Panc1 (cell line): ENCODE measurements around the gene RTF1. TPM values are rescaled to one million over a fixed set of nuclear protein-coding genes. Genes with fewer than 3 reads are reported as not detected.
"Not testable (repeated sequence)": the region's sequence is repeated elsewhere in the genome, so short reads cannot be mapped to it uniquely, and the experiment has no call there.

Source experiments
- ATAC-seq: fragments of 200-7000 bp; cut with Tn5 transposase; 2 replicates; pipeline ENCODE4 v1.9.1; 2020; ENCODE audit warnings: mild to moderate bottlenecking, moderate library complexity
- BruUV-seq: library from RNA; stranded (reverse); fragments of 400-500 nt; replicated peaks from 2 replicates; lab custom pipeline; 2021; lab: Mats Ljungman, UMichigan
- CTCF ChIA-PET: fragments of 300-600 bp; sonication (Branson Sonifier 250); formaldehyde crosslinking; loops from one replicate; lab custom pipeline; 2022; ENCODE audit warnings: antibody characterized with exemption; lab: Charles Lee
- POLR2A ChIA-PET: fragments of 300-600 bp; sonication (Branson Sonifier 250); formaldehyde crosslinking; loops from one replicate; lab custom pipeline; 2022; ENCODE audit warnings: antibody characterized with exemption; lab: Charles Lee
- DNase-seq: peaks from one replicate; pipeline ENCODE4 v3.0.0-alpha.2; 2010; ENCODE audit warnings: low read depth, low spot score
- H3K27ac ChIP-seq: 2 replicates; pipeline ENCODE4 v1.5.1; 2011; ENCODE audit warnings: mild to moderate bottlenecking, low read length, inconsistent platforms
- H3K27me3 ChIP-seq: fragments of 200-500 bp; sonication (Bioruptor generic); 2 replicates; pipeline ENCODE4 v1.6.0; 2014; ENCODE audit warnings: low read length, inconsistent platforms; ENCODE audit not compliant: control insufficient read depth, insufficient read depth
- H3K36me3 ChIP-seq: fragments of 200-500 bp; sonication (Bioruptor generic); 2 replicates; pipeline ENCODE4 v1.5.1; 2014; ENCODE audit warnings: inconsistent platforms, mild to moderate bottlenecking, low read length, moderate library complexity; ENCODE audit not compliant: control insufficient read depth, insufficient read depth
- H3K4me1 ChIP-seq: 2 replicates; pipeline ENCODE4 v1.5.1; 2011; ENCODE audit warnings: inconsistent platforms, mild to moderate bottlenecking, low read length, moderate library complexity; ENCODE audit not compliant: control insufficient read depth, insufficient read depth
- H3K4me3 ChIP-seq, 2 experiments: 2 replicates each; pipeline ENCODE4 v1.5.1; 2011 to 2012; ENCODE audit warnings: low read depth in 2 of 2, low read length in 2 of 2, mild to moderate bottlenecking in 2 of 2, inconsistent platforms in 1 of 2, moderate library complexity in 1 of 2
- H3K9me3 ChIP-seq: fragments of 200-500 bp; sonication (Bioruptor generic); 2 replicates; pipeline ENCODE4 v1.5.1; 2014; ENCODE audit warnings: low read depth, mild to moderate bottlenecking, inconsistent platforms, low read length, moderate library complexity; ENCODE audit not compliant: control insufficient read depth, insufficient read depth
- POLR2AphosphoS5 ChIP-seq: IDR thresholded peaks from 2 replicates; pipeline ENCODE4 v1.6.1; 2012; ENCODE audit warnings: mild to moderate bottlenecking, low read depth, low read length, moderate library complexity
- SIN3A ChIP-seq: IDR thresholded peaks from 2 replicates; pipeline ENCODE4 v1.6.1; 2012; ENCODE audit warnings: low read depth, mild to moderate bottlenecking, low read length, moderate library complexity, borderline replicate concordance; ENCODE audit not compliant: insufficient read depth
- TCF7L2 ChIP-seq: IDR thresholded peaks from 2 replicates; pipeline ENCODE4 v1.6.1; 2011; ENCODE audit warnings: mild to moderate bottlenecking, low read depth, low read length, inconsistent platforms
- in situ Hi-C: cut with HindIII; loops from 2 replicates; pipeline ENCODE4 v1.10.0; 2016; ENCODE audit warnings: low sequenced_read_pairs, low pct_unique_long_range_greater_than_20kb
- intact Hi-C: fragments of 100-400 bp; cut with micrococcal nuclease; formaldehyde crosslinking; loops from one replicate; pipeline ENCODE4 v1.10.0; 2022; ENCODE audit not compliant: unreplicated experiment
- total RNA-seq: library from RNA; stranded (reverse); gene quantifications from one replicate; pipeline ENCODE4 v1.2.1, GENCODE V29; 2021; ENCODE audit not compliant: unreplicated experiment
- TF ChIP-seq, protein P1 (sequence below): fragments of 450-650 bp; IDR thresholded peaks from 2 replicates; pipeline ENCODE4 v1.5.1; 2017; ENCODE audit warnings: mild to moderate bottlenecking
- TF ChIP-seq, protein P2 (sequence below), 2 experiments: IDR thresholded peaks; 2 replicates each; pipeline ENCODE4 v1.6.1; 2011 to 2012; ENCODE audit warnings: low read depth in 2 of 2, control low read depth in 1 of 2, low read length in 1 of 2, mild to moderate bottlenecking in 1 of 2, moderate library complexity in 1 of 2; ENCODE audit not compliant: insufficient read depth in 1 of 2

Gene RTF1
- total RNA-seq, 1 experiment from 2014 or later = 43.5 TPM

DNA sequence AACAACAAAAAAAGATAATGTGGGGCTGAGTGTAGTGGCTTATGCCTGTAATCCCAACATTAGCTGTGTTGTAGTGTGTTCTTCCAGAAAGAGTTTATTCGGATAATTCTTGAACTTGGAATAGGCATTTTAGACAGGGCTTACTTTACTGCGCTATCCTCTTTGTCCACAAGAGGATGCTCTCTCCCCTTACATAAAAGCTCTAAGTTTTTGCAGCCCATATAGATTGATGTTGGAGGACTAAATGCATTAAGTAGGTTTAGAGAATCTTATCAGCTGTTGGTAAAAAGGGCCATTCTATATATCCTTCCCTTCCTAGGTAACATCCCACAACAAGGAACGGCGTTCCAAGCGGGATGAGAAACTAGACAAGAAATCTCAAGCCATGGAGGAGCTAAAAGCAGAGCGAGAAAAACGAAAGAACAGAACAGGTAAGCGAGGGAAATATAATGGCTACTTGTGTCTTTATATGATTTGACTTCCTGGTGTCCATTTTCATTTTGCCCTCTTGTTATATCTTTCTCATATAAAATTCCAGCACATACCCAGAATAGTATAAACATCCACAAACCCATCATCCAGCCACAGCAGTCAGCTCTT is 49.0 kb downstream of the RTF1 start:
- intact Hi-C loops (no loop called here), in situ Hi-C loops (no loop called here)
- ChIA-PET POLR2A (interaction anchor here (0.6 kb wide), 2 partner anchors 96 to 163 kb away, joined by 6 to 13 read pairs; no protein-coding TSS in a partner anchor), CTCF (interaction anchor here (0.6 to 1.2 kb wide), 3 partner anchors 16 to 138 kb away, joined by 3 to 6 read pairs (median 3); no protein-coding TSS in a partner anchor)
- Histone ChIP-seq H3K36me3 (peaks cover 8% of the 10 kb centered on the region), H3K27ac (no peak overlapping the region), H3K4me3 (no peak overlapping the region), H3K27me3 (no peaks in the 10 kb centered on the region), H3K9me3 (no peaks in the 10 kb centered on the region), H3K4me1 (no peaks in the 10 kb centered on the region)
- ATAC-seq = peak; percentile 84
- peak; percentile 82 for DNase-seq
- no peak for TF ChIP-seq TCF7L2
- TF ChIP-seq SIN3A = no peak
- TF ChIP-seq POLR2AphosphoS5 = no peak
- TF ChIP-seq, protein P1, sequence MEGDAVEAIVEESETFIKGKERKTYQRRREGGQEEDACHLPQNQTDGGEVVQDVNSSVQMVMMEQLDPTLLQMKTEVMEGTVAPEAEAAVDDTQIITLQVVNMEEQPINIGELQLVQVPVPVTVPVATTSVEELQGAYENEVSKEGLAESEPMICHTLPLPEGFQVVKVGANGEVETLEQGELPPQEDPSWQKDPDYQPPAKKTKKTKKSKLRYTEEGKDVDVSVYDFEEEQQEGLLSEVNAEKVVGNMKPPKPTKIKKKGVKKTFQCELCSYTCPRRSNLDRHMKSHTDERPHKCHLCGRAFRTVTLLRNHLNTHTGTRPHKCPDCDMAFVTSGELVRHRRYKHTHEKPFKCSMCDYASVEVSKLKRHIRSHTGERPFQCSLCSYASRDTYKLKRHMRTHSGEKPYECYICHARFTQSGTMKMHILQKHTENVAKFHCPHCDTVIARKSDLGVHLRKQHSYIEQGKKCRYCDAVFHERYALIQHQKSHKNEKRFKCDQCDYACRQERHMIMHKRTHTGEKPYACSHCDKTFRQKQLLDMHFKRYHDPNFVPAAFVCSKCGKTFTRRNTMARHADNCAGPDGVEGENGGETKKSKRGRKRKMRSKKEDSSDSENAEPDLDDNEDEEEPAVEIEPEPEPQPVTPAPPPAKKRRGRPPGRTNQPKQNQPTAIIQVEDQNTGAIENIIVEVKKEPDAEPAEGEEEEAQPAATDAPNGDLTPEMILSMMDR = peak; percentile 93
- TF ChIP-seq, protein P2, sequence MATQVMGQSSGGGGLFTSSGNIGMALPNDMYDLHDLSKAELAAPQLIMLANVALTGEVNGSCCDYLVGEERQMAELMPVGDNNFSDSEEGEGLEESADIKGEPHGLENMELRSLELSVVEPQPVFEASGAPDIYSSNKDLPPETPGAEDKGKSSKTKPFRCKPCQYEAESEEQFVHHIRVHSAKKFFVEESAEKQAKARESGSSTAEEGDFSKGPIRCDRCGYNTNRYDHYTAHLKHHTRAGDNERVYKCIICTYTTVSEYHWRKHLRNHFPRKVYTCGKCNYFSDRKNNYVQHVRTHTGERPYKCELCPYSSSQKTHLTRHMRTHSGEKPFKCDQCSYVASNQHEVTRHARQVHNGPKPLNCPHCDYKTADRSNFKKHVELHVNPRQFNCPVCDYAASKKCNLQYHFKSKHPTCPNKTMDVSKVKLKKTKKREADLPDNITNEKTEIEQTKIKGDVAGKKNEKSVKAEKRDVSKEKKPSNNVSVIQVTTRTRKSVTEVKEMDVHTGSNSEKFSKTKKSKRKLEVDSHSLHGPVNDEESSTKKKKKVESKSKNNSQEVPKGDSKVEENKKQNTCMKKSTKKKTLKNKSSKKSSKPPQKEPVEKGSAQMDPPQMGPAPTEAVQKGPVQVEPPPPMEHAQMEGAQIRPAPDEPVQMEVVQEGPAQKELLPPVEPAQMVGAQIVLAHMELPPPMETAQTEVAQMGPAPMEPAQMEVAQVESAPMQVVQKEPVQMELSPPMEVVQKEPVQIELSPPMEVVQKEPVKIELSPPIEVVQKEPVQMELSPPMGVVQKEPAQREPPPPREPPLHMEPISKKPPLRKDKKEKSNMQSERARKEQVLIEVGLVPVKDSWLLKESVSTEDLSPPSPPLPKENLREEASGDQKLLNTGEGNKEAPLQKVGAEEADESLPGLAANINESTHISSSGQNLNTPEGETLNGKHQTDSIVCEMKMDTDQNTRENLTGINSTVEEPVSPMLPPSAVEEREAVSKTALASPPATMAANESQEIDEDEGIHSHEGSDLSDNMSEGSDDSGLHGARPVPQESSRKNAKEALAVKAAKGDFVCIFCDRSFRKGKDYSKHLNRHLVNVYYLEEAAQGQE (IDR thresholded peaks at IDR 0.05; ENCODE audit: insufficient read depth in 1 of 2, low read depth in 2 of 2, low read length in 1 of 2) = no peak
- BruUV-seq = no TSS peak

DNA sequence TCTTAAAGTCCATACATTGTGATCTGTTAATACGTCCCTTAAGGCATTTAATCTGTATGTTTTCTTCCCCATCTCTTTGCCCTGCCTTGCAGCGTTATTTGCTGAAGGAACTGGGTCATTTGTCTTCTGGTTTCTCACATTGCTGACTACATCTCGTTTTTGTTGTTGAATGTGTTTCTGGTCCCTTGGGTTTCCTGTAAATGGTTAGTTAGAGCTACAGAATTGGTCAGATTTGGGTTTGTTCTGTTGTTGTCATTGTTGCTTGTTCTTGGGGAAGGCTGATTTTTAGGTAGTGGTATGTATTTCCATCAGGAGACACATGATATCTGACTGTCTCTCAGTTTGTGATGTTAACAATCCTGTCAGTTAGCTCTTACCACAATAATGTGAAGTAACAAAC is 49.8 kb downstream of the RTF1 start:
- H3K4me1 ChIP-seq = no peaks in the 10 kb centered on the region
- no peak overlapping the region for H3K4me3 ChIP-seq
- peaks cover 14% of the 10 kb centered on the region for H3K36me3 ChIP-seq
- DNase-seq (no peak), ATAC-seq (no peak)
- no peaks in the 10 kb centered on the region for H3K27me3 ChIP-seq
- TF ChIP-seq SIN3A = no peak
- no peak for TF ChIP-seq POLR2AphosphoS5
- TF ChIP-seq, protein P2 (IDR thresholded peaks at IDR 0.05; ENCODE audit: insufficient read depth in 1 of 2, low read depth in 2 of 2, low read length in 1 of 2) = no peak
- TF ChIP-seq, protein P1 = no peak
- TF ChIP-seq TCF7L2 = no peak
- no peaks in the 10 kb centered on the region for H3K9me3 ChIP-seq
- ChIA-PET POLR2A (interaction anchor here (0.6 kb wide), 1 partner anchor 96 kb away, joined by 6 read pairs; no protein-coding TSS in a partner anchor), CTCF (interaction anchor here (0.7 kb wide), 1 partner anchor 17 kb away, joined by 3 read pairs; no protein-coding TSS in a partner anchor)
- no TSS peak for BruUV-seq
- intact Hi-C loops (no loop called here), in situ Hi-C loops (no loop called here)
- no peak overlapping the region for H3K27ac ChIP-seq

DNA sequence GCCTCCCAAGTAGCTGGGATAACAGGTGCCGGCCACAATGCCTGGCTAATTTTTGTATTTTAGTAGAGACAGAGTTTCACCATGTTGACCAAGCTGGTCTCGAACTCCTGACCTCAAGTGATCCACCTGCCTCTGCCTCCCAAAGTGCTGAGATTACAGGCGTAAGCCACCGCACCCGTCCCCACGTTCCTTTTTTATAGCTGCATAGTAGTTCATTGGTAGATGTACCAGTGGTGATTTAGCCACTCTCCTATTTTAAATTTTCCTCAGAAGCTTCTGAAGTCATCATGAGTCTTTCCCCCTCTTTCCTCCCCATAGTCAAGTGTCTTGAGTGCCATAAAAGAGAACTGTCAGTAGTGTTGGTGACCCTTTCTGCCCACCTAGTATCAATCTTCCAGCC is 52.7 kb downstream of the RTF1 start:
- in situ Hi-C loops, intact Hi-C loops, BruUV-seq, CTCF ChIA-PET, DNase-seq, H3K27ac ChIP-seq, POLR2A ChIA-PET, H3K27me3 ChIP-seq, H3K4me1 ChIP-seq, H3K4me3 ChIP-seq, H3K9me3 ChIP-seq, ATAC-seq: not testable (repeated sequence)
- H3K36me3 ChIP-seq = peaks cover 14% of the 10 kb centered on the region
